Hematopoietic multipotent progenitor cell (in vitro differentiated cells): ENCODE measurements around the gene AURKAIP1. TPM values are rescaled to one million over a fixed set of nuclear protein-coding genes. Genes with fewer than 3 reads are reported as not detected.

Experiments used
- total RNA-seq: library from RNA; depleted of rRNA; stranded (reverse); fragments of >200 nt; gene quantifications from one replicate; pipeline ENCODE4 v1.2.3, GENCODE V29; 2012

AURKAIP1 gene
- total RNA-seq, 1 donor: 30.2 TPM

Other genes starting within 250 kb of the AURKAIP1 start
- gene TTLL10, start 201.3 kb downstream of the AURKAIP1 start, total RNA-seq: 4.3 TPM
- gene TNFRSF18, start 168.6 kb downstream of the AURKAIP1 start, total RNA-seq: 4.3 TPM
- gene TNFRSF4, start 161.1 kb downstream of the AURKAIP1 start, total RNA-seq: 4.3 TPM
- gene SDF4, start 143.2 kb downstream of the AURKAIP1 start, total RNA-seq: 67.1 TPM
- 38.5 TPM for gene B3GALT6, start 143.0 kb downstream of the AURKAIP1 start, total RNA-seq
- gene C1QTNF12, start 128.5 kb downstream of the AURKAIP1 start, total RNA-seq: 0.27 TPM
- 51.4 TPM for gene UBE2J2, start 101.4 kb downstream of the AURKAIP1 start, total RNA-seq
- gene SCNN1D, start 94.8 kb downstream of the AURKAIP1 start, total RNA-seq: 4.8 TPM
- 41.2 TPM for gene ACAP3, start 67.3 kb downstream of the AURKAIP1 start, total RNA-seq
- gene PUSL1, start 66.6 kb downstream of the AURKAIP1 start, total RNA-seq: 19.4 TPM
- gene INTS11, start 50.5 kb downstream of the AURKAIP1 start, total RNA-seq: 150 TPM
- 26.7 TPM for gene CPTP, start 50.4 kb downstream of the AURKAIP1 start, total RNA-seq
- gene TAS1R3, start 43.9 kb downstream of the AURKAIP1 start, total RNA-seq: 0.54 TPM
- 52.5 TPM for gene DVL1, start 25.8 kb downstream of the AURKAIP1 start, total RNA-seq
- not detected for gene MXRA8, start 16.7 kb downstream of the AURKAIP1 start, total RNA-seq
- 96.4 TPM for gene CCNL2, start 24.1 kb upstream of the AURKAIP1 start, total RNA-seq
- gene MRPL20, start 32.1 kb upstream of the AURKAIP1 start, total RNA-seq: 50.6 TPM
- 0.54 TPM for gene ANKRD65, start 46.1 kb upstream of the AURKAIP1 start, total RNA-seq
- 4.8 TPM for gene VWA1, start 60.5 kb upstream of the AURKAIP1 start, total RNA-seq
- 1.3 TPM for gene ATAD3C, start 74.5 kb upstream of the AURKAIP1 start, total RNA-seq
- gene ATAD3B, start 96.6 kb upstream of the AURKAIP1 start, total RNA-seq: 15.1 TPM
- 28.8 TPM for gene ATAD3A, start 137.0 kb upstream of the AURKAIP1 start, total RNA-seq
- gene TMEM240, start 165.4 kb upstream of the AURKAIP1 start, total RNA-seq: 1.1 TPM
- 54.7 TPM for gene SSU72, start 199.7 kb upstream of the AURKAIP1 start, total RNA-seq
- gene FNDC10, start 224.9 kb upstream of the AURKAIP1 start, total RNA-seq: 3.5 TPM
- 56.8 TPM for gene MIB2, start 240.3 kb upstream of the AURKAIP1 start, total RNA-seq